Cerebellar cortex (tissue), 1 donor: Measurements from ENCODE around the gene APOBEC3H.

Source experiments
- DNase-seq: peaks from one replicate; pipeline ENCODE4 v3.0.0-alpha.2; 2015; ENCODE audit warnings: low spot score

APOBEC3H gene

DNA sequence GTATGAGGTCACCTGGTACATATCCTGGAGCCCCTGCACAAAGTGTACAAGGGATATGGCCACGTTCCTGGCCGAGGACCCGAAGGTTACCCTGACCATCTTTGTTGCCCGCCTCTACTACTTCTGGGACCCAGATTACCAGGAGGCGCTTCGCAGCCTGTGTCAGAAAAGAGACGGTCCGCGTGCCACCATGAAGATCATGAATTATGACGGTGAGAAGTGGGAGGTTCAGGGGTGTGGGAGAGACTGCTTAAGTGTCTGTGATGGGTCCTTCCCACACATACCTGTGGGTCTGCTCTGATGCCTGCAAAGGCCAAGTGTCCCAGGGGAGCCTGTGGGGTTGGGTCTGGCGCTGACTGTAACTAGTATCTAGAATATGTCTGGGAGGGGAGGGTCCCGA lies 16.0 kb upstream of the APOBEC3H start:
- no peak for DNase-seq

DNA sequence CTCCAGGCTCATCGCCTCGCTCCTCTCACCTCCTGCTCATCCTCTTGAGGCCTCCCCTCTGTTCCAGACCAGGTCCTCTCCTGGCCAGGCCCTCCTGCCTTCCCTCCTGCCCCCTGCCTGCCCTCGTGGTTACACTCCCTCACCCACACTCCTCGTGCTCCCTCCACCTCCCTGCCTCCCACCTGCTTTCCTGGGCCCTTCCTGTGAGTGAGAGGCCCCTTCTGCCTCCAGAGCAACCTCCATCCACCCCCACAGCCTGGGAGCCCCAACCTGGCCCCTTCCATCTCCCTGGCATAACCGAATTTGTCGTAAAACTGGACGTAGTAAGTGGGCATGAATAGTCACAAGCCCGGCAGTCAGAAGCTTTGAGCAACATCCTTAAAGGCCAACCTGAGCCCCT lies 15.4 kb upstream of the APOBEC3H start:
- no peak for DNase-seq

DNA sequence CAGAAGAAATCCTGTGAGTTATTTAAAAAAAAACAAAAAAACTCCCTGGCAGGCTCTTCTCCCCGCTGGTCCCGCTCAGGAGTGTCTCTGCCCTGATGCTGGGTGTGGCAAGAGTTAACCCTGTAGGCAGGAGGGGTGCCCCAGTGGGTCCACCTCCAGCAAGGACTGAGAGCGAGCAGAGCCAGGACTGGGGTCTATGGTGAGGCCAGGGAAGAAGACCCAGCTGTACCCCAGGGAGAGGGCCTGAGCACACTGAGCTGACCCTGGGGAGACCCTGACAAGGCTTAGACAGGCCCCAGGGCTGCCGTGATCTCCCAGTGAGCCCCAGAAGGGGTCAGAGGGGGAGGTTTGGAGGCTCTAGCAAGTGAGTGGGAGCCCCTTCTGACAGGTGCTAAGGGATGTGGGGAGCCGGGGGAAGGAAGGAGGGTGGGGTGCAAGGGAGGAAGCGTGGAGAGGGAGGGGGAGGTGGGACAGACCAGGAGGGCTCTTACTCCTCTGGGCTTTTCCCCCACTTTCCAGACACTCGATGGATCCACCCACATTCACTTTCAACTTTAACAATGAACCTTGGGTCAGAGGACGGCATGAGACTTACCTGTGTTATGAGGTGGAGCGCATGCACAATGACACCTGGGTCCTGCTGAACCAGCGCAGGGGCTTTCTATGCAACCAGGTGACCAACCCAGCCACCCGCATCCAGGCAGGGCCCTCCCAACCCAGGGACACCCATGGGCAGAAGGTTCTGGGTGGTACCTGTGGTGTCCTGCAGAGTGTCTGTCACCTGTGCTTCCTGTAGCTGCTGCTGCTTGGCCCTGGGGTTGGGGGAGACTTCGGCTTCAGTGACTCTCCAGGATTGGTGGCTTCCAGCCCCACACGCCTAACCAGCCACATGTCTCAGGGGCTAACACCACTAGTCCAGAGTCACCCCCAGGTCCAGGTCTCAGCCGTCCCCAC lies 13.6 kb upstream of the APOBEC3H start:
- no peak for DNase-seq

DNA sequence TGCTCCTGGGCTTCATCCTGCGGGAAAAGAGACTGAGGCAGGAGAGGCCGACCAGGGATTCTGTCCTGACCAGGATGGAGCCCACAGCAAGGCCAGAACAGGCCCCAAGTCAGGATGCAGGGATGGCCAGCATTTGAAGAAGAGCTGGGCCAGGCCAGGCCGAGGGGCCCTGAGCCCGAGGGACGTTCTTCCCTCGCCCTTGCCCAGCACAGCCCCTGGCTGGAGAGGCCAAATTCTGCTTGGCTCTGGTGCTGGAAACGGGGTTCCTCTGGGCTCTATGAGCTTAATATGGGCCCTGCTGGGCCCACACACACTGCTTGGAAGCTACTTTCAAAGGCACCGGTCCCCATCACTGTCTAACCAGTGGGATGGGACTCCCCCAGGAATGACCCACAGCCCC lies 12.4 kb upstream of the APOBEC3H start:
- DNase-seq: no peak

DNA sequence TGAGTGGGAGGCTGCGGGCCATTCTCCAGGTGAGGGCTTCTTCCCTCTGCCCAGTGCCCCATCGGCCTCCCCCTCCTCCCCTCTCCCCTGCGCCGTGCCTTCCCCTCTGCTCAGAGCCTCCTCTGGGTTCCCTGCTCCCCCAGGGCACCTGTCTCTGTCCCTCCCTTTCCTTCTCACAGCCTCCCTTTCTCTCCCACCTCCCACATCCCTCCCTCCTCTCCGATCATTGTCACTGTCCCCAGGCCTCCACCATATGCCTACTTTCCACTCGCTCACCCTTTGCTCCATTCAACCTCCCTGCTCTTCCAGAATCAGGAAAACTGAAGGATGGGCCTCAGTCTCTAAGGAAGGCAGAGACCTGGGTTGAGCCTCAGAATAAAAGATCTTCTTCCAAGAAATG lies 9.9 kb upstream of the APOBEC3H start:
- no peak for DNase-seq

DNA sequence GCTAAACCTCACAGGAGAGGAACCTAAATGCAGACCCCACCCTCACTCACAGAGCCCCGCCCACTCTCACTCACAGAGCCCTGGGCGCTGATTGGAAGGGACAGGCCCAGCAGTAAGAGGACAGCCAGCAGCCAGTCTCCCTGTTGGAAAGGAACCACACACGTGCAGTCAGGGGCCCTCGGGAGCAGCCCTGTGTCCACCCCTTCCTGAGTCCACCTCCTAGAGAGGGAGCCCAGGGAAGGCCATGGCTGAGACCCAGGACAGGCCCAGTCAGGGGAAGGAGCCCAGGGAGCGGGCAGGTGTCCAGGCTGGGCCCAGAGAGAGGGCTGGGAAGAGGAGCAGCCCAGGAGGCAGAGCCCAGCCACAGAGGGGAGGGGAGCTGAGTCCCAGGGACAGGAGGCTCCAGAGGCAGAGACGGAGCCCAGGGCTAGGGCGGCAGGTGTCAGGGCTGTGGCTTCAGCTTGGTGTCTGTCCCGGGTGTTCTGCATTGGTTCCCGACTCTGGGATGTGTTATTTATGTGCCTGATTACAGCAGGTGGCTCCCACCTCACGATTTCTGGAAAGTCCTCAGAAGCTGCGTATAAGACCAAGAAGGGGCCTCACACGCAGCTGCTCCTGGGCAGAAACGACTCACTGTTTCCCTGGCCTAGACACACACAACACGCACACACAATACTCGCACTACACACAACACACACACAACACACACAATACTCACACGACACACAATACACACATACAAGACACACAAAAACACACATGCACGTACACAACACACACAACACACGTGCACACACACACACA lies 9.0 kb upstream of the APOBEC3H start:
- no peak for DNase-seq

DNA sequence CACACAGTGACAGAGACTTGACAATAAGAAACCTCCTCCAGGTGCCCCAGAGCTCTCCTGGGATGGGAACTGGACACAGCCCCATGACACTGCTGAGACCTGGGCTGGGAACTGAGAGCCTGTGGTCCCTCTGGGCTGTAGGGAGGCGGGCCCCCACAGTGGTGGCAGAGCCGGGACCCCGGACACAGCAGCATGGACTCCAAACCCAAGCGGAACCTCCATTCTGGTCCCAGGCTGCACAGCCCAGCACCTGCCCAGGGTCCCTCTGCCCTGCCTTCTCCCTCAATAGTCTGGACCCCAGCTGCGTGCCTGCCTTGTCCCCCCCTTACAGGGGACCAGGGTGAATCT lies 8.4 kb upstream of the APOBEC3H start:
- no peak for DNase-seq

DNA sequence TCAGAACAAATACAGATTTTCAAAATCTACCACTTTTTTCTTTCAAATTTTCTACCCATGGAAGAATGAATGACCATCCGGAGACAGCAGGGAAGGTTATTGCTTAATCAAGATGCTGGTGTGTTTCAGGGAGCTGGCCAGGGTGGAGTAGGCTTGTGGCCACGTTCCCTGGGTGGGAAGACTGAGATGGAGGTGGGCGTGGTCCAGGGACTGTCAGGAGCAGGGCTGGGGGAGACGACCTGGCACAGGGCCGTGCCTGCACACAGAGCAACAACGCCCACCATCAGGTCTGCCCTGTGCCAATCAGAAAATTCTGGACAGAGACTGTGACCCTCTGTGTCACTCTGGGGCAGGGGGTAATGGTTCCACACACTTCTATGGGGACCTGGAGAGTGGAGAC lies 7.1 kb upstream of the APOBEC3H start:
- no peak for DNase-seq

DNA sequence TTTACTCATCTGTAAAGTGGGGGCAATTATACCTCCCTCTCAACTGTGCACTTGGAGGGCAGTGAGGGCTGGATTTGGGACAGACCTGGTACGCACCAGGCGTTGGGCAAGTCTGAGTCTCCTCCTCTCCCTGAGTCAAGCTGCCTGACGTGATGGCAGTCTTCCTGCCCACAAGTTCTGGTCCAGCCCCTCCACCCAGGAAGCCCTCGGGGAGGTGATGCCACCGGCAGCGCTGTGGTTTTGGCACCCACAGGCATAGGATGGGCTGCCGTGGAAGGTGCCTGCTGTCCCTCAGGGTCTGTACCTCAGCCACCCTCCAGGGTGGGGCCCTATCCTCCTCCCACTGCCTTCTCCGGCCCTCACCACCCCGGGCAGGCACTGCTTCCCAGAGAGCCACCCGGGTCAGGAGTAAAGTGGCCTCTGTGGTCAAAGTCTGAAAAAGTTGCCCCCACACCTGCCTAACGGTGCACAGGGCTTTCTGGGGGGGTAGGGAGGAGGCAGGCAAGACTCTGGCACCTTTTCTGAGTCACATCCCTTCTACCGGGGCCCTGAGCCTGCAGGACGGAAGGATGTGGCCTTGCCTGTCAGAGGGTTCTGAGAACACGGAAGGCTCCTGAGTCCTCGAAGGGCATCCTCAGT lies 6.5 kb upstream of the APOBEC3H start:
- DNase-seq: no peak

DNA sequence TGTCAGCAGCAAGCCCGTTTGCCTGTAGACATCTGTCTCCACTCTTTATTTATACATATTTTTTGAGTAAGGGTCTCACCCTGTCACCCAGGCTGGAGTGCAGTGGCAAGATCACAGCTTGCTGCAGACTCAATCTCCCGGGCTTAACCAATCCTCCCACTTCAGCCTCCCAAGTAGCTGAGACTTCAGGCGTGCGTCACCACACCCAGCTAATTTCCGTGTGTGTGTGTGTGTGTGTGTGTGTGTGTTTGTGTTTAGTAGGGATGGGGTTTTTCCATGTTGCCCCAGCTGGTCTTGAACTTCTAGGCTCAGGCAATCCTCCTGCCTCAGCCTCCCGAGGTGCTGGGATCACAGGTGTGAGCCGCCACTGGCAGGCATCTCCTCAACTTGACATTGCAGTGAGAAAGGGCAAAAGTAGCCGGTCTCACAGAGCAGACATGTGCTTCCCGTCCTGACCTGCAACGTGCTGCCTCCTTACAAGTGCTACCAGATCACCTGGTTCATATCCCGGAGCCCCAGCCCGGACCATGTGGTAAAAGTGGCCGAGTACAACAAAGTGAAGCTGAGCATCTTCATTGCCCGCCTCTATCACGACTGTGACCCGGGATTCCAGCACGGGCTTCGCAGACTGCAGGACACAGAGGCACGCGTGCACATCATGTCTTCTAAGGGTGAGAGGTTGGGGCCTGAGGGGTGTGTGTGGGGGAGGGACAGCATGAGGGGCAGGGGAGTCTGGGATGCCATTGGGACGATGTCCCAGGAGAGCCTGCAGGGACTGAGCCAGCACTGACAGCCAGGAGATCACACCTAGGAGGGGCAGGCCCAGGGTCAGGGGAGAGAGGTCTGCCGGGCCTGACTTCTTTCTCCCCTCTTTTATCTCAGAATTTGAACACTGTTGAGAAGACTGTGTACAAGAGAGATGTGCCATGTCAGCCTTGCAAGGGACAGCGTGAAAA lies 5.6 kb upstream of the APOBEC3H start:
- no peak for DNase-seq

DNA sequence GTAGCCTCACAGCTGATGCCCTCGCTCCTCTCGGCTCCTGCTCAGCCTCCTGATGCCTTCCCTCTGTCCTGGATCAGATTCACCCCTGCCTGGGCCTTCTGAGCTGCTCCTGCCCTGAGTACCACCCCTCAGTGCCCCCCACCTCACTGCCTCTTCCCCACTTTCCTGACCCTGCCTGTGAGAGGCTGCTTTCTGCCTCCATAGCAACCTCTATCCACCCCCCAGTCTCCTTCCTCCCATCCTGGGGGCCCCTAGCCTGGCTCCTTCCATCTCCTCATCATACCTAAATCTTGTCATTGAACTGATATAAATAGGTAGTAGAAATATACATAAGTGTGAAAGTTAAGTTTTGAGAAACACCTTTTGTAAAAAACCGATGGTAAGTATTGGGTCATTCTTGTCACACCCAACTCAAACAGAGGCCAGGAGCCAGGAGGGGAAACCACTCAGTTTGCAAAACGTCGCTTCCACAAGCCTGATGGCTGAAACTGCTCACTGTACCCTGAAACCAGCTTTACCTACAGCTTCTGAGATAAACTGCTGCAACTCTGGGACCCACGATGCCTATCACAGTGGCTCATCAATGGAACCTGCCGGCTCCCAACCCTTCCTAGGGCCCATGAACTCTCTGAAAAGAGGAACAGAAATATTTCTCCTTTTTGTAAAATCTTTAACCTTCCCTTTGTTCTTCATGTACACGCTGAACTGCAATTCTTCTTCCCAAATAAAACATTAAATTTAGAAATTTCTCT lies 4.8 kb upstream of the APOBEC3H start:
- no peak for DNase-seq

DNA sequence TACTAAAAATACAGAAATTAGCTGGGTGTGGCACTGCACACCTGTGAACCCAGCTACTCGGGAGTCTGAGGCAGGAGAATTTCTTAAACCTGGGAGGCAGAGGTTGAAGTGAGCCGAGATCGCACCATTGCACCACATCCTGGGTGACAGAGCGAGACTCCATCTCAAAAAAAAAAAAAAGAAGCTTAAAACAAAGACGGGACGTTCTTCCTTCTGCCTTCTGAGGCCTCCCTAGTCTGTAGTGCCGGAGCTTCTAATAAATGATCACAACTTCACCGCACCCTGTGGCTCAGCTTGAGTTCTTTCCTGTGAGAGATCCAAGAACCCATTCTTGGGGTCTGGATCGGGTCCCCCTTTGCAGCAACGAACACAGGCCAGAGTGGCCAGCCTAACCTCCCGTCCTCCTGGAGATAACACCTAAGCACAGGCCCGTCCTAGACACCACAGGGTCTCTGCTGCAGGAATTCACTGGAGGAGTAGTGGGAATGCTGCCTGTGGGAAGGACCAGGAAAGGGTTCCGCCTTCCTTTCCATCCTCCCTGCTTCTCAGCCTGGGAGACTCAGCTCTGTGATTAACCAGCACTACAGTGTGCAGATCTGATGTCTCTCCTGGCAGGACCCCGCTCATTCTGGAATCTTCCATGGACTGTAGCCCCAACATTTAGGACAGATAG lies 2.2 kb upstream of the APOBEC3H start:
- no peak for DNase-seq

DNA sequence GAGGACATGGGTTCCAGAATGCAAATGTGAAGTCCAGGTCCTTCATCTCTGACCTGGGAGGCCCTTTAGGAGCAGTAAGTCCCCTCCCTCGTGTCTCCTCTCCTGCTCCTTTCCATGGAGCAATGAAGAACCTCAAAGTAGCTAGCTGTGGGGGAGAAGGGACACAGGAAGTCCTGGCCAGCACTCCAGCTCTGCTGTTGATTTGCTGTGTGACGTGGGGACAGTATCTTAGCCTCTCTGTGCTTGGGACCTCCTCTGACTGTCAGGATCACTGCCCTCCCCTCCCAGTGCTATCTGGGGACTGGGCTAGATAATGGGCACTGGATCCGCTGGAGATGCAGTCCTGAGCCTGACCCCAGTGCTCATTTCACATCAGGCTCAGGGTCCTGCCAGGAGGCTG lies 1.1 kb upstream of the APOBEC3H start:
- DNase-seq: no peak

DNA sequence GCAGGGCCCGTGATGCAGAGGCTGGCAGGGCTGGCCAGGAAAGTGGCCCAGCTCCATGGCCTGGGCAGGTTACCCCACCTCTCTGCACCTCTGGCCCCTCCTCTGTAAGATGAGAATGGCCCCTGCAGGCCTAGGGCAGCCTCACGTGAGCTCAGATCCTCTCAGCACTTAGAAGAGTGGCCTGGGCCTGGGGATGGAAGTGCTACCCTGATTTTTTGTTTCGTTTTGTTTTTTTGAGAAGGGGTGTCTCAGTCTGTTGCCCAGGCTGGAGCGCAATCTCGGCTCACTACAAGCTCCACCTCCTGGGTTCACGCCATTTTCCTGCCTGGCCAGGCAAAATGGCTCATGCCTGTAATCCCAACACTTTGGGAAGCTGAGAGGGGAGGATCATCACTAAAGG lies 982 bp downstream of the APOBEC3H start:
- DNase-seq: peak; percentile 70

DNA sequence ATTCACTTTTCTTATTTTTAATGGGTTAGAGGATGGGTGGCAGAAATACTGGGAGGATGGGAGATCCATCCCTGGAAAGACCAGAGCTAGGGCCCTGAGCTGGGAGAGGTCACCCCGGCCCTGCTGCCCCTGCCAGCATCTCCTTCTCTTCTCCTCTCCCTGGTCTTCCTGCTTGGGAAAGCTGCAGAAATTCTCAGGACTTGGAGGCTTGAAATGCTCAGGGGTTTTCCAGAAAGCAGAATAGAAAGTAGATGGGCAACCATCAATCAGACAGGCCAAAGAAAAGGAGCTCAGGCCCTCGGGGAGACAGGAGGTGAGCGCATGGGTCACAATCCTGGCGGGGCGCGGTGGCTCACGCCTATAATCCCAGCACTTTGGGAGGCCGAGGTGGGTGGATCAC lies 1.5 kb downstream of the APOBEC3H start:
- no peak for DNase-seq

DNA sequence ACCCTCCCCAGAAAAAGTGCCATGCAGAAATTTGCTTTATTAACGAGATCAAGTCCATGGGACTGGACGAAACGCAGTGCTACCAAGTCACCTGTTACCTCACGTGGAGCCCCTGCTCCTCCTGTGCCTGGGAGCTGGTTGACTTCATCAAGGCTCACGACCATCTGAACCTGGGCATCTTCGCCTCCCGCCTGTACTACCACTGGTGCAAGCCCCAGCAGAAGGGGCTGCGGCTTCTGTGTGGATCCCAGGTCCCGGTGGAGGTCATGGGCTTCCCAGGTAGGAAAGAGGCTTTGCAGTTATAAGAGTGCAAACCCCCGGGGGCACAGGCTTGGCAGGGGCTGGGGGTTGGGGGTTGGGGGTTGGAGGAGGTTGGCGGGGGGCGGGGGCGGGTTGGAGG lies 4.2 kb downstream of the APOBEC3H start:
- no peak for DNase-seq

DNA sequence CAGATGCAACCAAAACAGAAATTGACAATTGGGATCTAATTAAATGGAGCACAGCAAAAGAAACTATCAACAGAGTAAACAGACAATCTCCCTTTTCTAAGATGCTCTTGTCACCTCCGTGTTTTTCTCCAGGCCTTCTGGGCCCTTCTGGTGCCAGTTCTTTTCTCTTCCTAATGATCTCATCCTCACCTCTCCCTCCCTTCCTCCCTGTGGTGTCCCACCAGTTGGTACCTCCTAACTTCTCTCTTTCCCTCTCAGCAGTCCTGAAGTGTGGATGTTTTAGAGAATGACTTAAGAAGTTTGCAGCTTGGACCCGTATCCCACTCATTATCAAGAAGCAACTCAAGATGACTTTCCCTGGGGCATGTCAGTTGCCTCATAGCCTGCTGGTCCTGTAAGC lies 6.4 kb downstream of the APOBEC3H start:
- no peak for DNase-seq

DNA sequence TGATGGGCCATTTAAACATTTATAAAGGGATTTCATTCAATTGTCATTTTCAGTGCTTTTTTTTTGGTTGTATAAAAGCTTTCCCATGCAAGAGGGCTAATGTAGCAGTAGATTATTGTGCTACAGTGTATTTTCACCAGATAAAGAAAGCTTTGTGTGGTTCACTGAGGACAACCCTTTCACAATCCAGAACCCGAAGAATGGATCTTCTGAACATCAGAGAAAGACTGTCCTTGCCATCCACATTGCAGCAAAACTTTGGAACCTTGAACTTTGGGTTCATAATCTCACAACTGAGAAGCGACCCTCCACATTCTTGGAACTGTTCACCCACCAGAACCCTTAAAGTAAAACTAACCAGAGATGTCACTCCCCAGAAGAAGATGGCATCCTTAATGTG lies 9.3 kb downstream of the APOBEC3H start:
- DNase-seq: no peak

DNA sequence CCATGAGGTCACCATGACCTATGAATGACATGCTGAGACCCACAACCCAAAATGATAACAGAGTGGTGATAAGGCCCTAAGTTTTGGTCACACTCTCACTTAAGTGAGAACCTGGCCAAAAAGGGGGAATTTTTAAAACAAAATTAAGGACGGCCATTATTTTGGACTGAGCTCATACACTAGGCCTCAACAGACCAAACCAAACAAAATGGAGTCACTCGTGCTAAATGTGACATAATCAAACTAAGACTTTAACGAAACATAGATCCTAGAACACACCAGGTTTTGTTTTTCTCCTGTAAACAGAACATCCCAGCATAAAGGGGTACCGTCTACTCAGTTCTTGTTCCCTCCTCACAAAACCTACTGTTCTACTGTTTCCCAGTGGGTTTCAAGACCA lies 11.4 kb downstream of the APOBEC3H start:
- no peak for DNase-seq

DNA sequence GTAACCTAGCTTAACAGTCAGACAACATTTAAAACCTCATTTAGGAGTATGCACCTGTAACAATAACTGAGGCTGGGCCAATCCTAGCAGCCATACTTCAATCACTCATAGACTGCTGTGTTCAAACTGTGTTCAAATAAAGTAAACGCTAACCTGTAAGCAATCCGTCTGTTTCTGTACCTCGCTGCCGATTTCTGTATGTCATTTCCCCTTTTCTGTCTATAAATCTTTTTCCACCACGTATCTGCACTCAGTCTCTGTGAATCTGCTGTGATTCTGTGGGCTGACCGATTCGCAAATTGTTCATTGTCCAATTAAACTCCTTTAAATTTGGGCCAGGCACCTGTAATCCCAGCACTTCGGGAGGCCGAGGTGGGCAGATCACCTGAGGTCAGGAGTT lies 12.3 kb downstream of the APOBEC3H start:
- no peak for DNase-seq
